ENCODE data around the gene ZFAND5.

Gene ZFAND5, protein sequence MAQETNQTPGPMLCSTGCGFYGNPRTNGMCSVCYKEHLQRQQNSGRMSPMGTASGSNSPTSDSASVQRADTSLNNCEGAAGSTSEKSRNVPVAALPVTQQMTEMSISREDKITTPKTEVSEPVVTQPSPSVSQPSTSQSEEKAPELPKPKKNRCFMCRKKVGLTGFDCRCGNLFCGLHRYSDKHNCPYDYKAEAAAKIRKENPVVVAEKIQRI

GRCh38 chr9:72364679-72365524 is at the start of gene ZFAND5:
Gene ZFAND5 (minus strand): TSS chr9:72365208. CDS start chr9:72360778, 4,430 bp downstream.
- Histone ChIP-seq H3K36me3 (ENCODE audit: control insufficient read depth, insufficient read depth, low read length) (peaks cover under 1% of the 10 kb centered on the region; the same call in 1 of the 2 replicates), H3K4me3 (replicated peaks; ENCODE audit: low read depth, low read length) (peak within 1 kb of the TSS; percentile 73), H3K27me3 (replicated peaks; ENCODE audit: control insufficient read depth, insufficient read depth, low read length) (no peaks in the 10 kb centered on the region)
- no peak for TF ChIP-seq CTCF (IDR thresholded peaks at IDR 0.05; ENCODE audit: insufficient read depth, low read length, poor library complexity, severe bottlenecking)
- peak; percentile 95 for DNase-seq (ENCODE audit: extremely low read depth, insufficient read length)

DNA sequence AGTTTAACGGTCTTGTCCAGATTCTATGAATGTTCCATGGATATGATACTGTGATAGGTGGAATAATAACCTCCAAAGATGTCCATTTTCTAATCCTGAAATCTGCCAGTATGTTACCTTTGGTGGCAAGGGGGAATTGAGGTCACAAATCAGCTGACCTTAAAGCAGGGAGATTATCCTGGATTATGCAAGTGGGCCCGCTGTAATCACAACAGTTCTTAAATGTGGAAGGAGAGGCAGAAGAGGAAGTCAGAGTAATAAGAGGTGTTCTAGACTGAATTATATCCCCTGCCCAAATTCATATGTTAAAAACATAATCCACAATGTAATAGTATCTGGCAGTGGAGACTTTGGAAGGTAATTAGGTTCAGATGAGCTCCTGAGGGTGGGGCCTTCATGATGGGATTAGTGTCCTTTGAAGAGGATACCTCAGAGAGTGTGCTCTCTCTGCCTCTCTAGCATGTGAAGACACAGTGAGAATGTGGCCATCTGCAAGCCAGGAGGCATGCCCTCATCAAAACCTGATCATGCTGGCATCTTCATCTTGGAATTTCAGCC is 47.6 kb upstream of the ZFAND5 start:
- Histone ChIP-seq H3K4me3 (replicated peaks; ENCODE audit: low read depth, low read length) (no peak overlapping the region), H3K27me3 (replicated peaks; ENCODE audit: control insufficient read depth, insufficient read depth, low read length) (no peaks in the 10 kb centered on the region), H3K36me3 (ENCODE audit: control insufficient read depth, insufficient read depth, low read length) (no peaks in the 10 kb centered on the region)
- DNase-seq (ENCODE audit: extremely low read depth, insufficient read length) = no peak
- no peak for TF ChIP-seq CTCF (IDR thresholded peaks at IDR 0.05; ENCODE audit: insufficient read depth, low read length, poor library complexity, severe bottlenecking)

DNA sequence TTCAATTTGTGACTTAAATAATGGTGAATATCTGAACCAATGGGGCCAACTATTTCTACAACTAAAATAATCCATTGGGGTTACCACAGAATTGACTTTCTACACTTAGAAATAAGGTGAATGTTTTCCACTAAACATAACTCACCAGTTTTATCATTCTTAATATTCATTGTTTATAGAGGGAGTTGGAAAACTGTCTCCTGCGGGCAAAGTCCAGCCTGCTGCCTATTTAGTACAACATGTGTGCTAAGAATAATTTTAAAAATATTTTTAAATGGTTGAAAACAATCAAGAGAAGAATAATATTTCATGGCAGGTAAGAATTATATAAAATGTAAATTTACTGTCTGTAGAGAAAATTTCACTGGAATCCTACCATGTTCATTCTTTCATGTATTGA is 45.2 kb upstream of the ZFAND5 start:
- TF ChIP-seq CTCF (IDR thresholded peaks at IDR 0.05; ENCODE audit: insufficient read depth, low read length, poor library complexity, severe bottlenecking) = no peak
- Histone ChIP-seq H3K4me3 (replicated peaks; ENCODE audit: low read depth, low read length) (no peak overlapping the region), H3K36me3 (ENCODE audit: control insufficient read depth, insufficient read depth, low read length) (no peaks in the 10 kb centered on the region), H3K27me3 (replicated peaks; ENCODE audit: control insufficient read depth, insufficient read depth, low read length) (no peaks in the 10 kb centered on the region)
- no peak for DNase-seq (ENCODE audit: extremely low read depth, insufficient read length)

DNA sequence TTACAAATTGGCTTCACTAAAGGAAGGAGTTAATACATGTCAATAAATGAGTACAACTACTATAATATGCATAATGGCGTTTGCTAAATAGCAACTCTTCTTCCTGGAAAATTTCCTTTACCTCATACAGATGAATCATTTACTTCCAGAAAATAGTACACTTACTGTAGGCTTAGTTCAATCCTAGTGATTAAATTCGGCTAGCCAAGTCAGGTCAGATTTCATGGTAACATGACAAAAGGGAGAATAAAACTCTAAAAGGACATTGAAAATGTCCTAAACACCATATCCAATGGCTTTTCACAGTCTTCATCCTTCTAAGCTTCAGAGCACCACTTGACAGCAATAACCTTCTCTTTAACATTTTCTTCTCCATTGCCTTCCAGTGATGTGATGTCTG is 42.1 kb upstream of the ZFAND5 start:
- H3K27me3 ChIP-seq (replicated peaks; ENCODE audit: control insufficient read depth, insufficient read depth, low read length) = no peaks in the 10 kb centered on the region
- no peak for TF ChIP-seq CTCF (IDR thresholded peaks at IDR 0.05; ENCODE audit: insufficient read depth, low read length, poor library complexity, severe bottlenecking)
- no peaks in the 10 kb centered on the region for H3K36me3 ChIP-seq (ENCODE audit: control insufficient read depth, insufficient read depth, low read length)
- H3K4me3 ChIP-seq (replicated peaks; ENCODE audit: low read depth, low read length) = no peak overlapping the region
- no peak for DNase-seq (ENCODE audit: extremely low read depth, insufficient read length)

GRCh38 chr9:72402744-72403143 is 37.7 kb upstream of the ZFAND5 start:
- no peaks in the 10 kb centered on the region for H3K27me3 ChIP-seq (replicated peaks; ENCODE audit: control insufficient read depth, insufficient read depth, low read length)
- no peak overlapping the region for H3K4me3 ChIP-seq (replicated peaks; ENCODE audit: low read depth, low read length)
- H3K36me3 ChIP-seq (ENCODE audit: control insufficient read depth, insufficient read depth, low read length) = no peaks in the 10 kb centered on the region
- no peak for TF ChIP-seq CTCF (IDR thresholded peaks at IDR 0.05; ENCODE audit: insufficient read depth, low read length, poor library complexity, severe bottlenecking)
- no peak for DNase-seq (ENCODE audit: extremely low read depth, insufficient read length)

All from GM06990 (cell line).